GM20000 (cell line): ENCODE measurements around the gene CEP112.

Source experiments
- DNase-seq: peaks from one replicate; pipeline ENCODE4 v3.0.0; 2012; ENCODE audit warnings: low spot score
- TF ChIP-seq, protein P1 (sequence below): IDR thresholded peaks from 2 replicates; pipeline ENCODE4 v1.5.1; 2012; ENCODE audit warnings: mild to moderate bottlenecking, control low read depth; ENCODE audit errors: extremely low read depth, missing control alignments

CEP112 gene

DNA sequence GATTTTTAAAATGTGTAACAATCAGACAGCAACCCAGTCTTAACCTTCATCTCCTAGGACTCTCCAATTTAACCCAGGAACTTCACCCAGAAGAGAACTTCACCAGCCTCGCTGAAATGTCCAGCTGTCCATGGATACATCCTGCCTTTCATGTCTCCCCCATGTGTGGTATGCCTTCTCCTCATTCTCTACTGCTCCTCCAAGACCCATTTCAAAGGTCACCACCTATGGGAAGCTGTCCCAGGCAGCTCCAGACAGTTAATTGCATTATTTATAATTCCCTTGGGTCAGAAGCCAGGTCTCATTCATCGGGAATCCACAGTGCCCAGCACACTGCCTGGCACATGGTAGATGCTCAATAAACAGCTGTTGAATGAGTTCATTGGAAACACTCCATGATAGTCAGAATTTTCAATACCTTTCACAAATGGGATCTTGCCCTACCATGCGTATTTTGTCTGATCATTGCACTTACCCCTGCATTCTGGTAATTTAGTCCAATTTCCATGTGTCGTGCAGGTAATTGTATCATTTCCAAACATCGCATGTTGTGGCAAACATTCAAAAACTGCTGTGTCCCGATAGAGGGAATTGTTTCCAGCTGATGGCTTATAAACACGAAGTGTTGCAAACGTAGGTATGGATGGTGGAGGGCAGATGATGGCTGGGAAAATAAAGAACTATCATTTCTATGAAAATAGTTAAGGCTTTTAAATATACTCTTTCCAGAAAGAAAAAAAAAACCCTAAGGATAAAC is 28.3 kb upstream of the CEP112 start:
- TF ChIP-seq, protein P1, sequence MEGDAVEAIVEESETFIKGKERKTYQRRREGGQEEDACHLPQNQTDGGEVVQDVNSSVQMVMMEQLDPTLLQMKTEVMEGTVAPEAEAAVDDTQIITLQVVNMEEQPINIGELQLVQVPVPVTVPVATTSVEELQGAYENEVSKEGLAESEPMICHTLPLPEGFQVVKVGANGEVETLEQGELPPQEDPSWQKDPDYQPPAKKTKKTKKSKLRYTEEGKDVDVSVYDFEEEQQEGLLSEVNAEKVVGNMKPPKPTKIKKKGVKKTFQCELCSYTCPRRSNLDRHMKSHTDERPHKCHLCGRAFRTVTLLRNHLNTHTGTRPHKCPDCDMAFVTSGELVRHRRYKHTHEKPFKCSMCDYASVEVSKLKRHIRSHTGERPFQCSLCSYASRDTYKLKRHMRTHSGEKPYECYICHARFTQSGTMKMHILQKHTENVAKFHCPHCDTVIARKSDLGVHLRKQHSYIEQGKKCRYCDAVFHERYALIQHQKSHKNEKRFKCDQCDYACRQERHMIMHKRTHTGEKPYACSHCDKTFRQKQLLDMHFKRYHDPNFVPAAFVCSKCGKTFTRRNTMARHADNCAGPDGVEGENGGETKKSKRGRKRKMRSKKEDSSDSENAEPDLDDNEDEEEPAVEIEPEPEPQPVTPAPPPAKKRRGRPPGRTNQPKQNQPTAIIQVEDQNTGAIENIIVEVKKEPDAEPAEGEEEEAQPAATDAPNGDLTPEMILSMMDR, result no peak
- DNase-seq, result no peak

DNA sequence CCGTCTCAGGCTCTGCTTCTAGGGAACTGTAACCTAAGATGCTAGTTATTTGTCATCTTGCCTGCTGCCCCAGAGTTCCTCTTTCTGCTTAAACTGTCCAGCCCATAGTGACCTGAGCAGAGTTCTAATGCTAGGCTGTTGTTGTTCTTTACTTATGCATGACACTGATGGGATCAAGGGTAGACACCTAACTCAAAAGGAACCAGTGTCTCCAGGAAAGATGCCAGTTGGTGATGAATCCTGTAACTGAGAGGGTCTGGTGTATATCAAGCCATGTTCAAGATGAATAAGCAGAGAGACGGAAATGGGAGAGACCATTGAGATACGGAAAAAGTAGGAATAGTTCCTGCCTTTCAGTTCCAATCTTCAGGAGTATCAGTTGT is 23.6 kb upstream of the CEP112 start:
- no peak for DNase-seq
- TF ChIP-seq, protein P1, result no peak

DNA sequence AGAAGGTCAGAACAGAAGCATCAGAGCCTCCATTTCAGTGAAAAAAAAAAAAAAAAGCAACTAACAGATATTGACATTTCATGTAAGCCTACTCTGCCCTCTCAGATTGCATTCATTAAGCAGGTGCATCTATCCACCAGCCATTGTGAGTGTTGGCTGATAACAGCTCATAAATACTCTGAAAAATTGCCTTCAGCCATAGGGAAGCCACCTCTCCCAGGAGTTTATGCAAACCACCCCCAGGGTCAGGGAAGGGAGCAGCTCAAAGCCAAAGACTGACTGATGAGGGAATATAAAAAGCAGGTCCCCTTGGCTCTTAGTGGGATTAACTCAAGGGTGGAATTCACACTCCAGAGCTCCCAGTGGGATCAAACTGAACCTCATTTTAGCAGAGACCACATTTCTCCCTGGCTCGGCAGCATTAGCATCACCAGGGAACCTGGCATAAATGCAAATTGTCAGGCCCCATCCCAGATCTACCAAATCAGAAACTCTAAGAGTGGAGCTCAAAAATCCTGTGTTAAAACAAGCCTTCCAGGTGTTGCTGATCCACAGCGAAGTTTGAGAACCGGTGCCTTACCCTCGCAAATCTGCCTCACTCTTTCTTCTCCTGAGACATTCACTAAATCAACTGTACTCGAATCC is 23.1 kb upstream of the CEP112 start:
- TF ChIP-seq, protein P1, result no peak
- no peak for DNase-seq

DNA sequence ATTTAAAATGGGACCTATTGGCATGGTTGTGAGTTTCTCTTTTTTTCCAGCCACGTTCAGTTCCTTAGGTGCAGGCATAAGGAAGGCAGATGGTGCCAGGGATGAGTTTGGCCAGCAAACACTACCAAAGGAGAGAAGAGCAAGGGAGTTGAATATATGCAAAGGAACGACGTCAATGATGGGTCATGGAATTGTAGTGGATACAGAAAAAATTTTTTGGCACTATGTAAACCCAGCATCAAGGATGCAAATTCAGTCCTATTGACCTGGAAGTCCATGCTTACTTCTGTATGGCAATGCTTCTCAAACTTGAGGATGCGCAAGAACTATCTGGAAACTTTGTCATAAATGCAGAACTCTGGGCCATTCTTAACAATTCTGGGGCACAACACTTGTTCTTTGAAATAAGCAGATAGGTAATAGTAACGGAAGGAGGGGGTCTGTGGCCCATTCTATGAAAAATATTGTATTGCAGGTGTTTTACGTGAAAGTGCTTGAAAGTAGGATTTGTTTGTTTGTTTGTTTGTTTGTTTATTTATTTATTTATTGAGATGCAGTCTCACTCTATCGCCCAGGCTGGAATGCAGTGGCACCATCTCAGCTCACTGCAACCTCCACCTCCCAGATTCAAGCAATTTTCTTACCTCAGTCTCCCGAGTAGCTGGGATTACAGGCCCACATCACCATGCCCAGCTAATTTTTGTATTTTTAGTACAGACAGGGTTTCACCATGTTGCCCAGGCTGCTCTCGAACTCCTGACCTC is 19.3 kb upstream of the CEP112 start:
- DNase-seq, result no peak
- TF ChIP-seq, protein P1, result no peak

DNA sequence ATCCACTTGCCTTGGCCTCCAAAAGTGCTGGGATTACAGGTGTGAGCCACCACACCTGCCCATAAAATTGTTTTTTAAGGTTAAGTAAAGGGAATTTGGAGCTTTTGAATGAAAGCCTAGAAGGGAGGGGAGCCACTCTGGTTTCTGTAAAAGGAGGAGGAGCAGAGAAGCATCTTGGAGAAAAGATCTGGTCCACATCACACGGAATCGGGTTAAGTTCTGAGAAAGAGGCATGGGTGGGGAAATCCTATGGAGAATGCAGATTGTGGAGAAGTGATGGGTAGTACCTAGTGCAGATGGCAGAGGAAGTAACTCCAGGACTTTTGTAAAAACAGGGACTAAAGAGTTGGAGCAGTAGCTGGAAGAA is 18.3 kb upstream of the CEP112 start:
- TF ChIP-seq, protein P1, result no peak
- DNase-seq, result no peak

DNA sequence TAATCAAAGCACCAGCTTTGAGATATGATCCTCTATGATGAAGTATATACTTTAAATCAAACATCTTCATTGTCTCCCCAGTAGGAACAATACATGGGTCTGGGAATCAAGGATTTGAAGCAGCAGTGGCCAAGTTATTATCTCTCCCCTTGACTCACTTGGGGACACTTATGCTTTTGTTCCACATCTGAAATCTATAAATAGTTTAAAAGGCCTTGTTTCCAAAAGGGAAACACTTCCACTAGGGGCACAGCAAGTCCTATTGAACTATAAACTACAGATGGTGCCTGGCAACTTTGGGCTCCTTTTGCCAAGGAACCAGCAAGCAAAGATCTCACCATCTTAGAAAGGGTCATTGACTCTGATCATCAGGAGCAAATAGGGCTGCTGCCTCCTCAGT is 16.0 kb upstream of the CEP112 start:
- TF ChIP-seq, protein P1, result no peak
- no peak for DNase-seq
